Right lobe of liver (tissue), 6 donors: ENCODE results near the gene MAPT. TPM values are rescaled to one million over a fixed set of nuclear protein-coding genes. Genes with fewer than 3 reads are reported as not detected.

ENCODE experiments used
- ATAC-seq, 4 donors: fragments of 200-7000 bp; cut with Tn5 transposase; one replicate each; pipeline ENCODE4 v1.9.1; 2020; ENCODE audit warnings: mild to moderate bottlenecking in 4 of 4, moderate library complexity in 4 of 4
- DNase-seq, 3 donors: peaks; one replicate each; pipeline ENCODE4 v3.0.0-alpha.2; 2020
- H3K27ac ChIP-seq, 3 donors: fragments of 200-600 bp; one replicate each; pipeline ENCODE4 v1.8.0; 2022
- H3K27me3 ChIP-seq, 2 donors: fragments of 200-600 bp; one replicate each; pipeline ENCODE4 v1.8.0; 2022
- H3K36me3 ChIP-seq, 4 donors: fragments of 200-600 bp; sonication (generic) in 1 of 4; one replicate each; pipeline versions ENCODE4 v1.5.1 to v1.8.0; 2017 to 2022; ENCODE audit warnings: control low read depth in 1 of 4
- H3K4me1 ChIP-seq, 4 donors: fragments of 200-600 bp; sonication (generic) in 1 of 4; one replicate each; pipeline versions ENCODE4 v1.5.1 to v1.8.0; 2017 to 2022; ENCODE audit warnings: control low read depth in 1 of 4
- H3K4me3 ChIP-seq, 3 donors: fragments of 200-600 bp; one replicate each; pipeline ENCODE4 v1.8.0; 2022
- H3K9me3 ChIP-seq, 4 donors: fragments of 200-600 bp; sonication (generic) in 1 of 4; one replicate each; pipeline versions ENCODE4 v1.5.1 to v1.8.0; 2017 to 2022; ENCODE audit warnings: control low read depth in 1 of 4
- POLR2A ChIP-seq: fragments of 450-650 bp; IDR thresholded peaks from one replicate; pipeline ENCODE4 v1.6.1; 2017; ENCODE audit warnings: antibody characterized with exemption, mild to moderate bottlenecking
- WGBS: methylation state at CpG from one replicate; pipeline ENCODE4 v1.1.6; 2018; ENCODE audit warnings: low coverage, low lambda C conversion rate; ENCODE audit not compliant: insufficient coverage; ENCODE audit errors: missing lambda C conversion rate; 5-methylcytosine and 5-hydroxymethylcytosine counted together
- intact Hi-C, 2 donors: fragments of 100-400 bp; cut with DNase I; formaldehyde crosslinking; loops; one replicate each; pipeline versions ENCODE4 v1.11.2 to v1.14.1; 2022
- total RNA-seq, 6 experiments: library from RNA; depleted of rRNA in 2 of 6; stranded (reverse); fragments of >200 nt in 2 of 6; fragmentation: NEBNext Ultra II Directional in 3 of 6; extraction: Animal tissue kit (Norgen Biotek cat#: 25700) in 3 of 6; gene quantifications; one replicate each; pipeline versions ENCODE4 v1.1.0 to v1.2.4, GENCODE V29; 2016 to 2023
- TF ChIP-seq, protein P1 (sequence below), 4 donors: fragments of 200-600 bp in 3 of 4; fragments of 450-650 bp in 1 of 4; IDR thresholded peaks; one replicate each; pipeline versions ENCODE4 v1.5.1 to v1.8.0; 2016 to 2022; ENCODE audit warnings: antibody characterized with exemption in 4 of 4, mild to moderate bottlenecking in 2 of 4
- donor health status: DM: no; HTN: yes; CAD: no.
- donor health status: DM: no; HTN: no; CAD: no.
- donor health status: DM: no; HTN: no; CAD: no.
- donor health status: DM: no; HTN: yes; CAD: no.
- donor health status: DM: no; HTN: yes; CAD: no.

Gene MAPT
- total RNA-seq, 6 experiments from 2014 or later: 0.39 to 4.9 (median 0.59) TPM

DNA sequence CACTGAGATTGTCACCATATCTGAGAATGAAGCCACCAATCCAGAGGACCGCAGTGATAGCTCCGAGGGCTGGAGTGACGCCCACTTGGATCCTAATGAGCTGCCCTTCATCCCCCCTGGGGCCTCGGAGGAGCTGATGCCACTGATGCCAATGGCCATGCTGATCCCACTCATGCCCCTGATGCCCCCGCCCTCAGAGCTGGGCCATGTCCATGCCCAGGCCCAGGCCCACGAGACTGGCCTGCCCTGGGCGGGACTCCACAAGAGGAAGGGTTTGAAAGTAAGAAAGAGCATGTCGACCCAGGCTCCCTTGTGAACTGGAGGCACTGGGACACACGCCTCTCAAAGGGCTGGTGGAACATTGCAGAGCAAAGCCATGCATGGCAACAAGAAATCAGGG is 47.7 kb upstream of the MAPT start:
- WGBS: 85% methylated on average over 5 of the region's 9 CpGs
- intact Hi-C loops: no loop called here
- ATAC-seq (no peak), DNase-seq (no peak)
- H3K27ac ChIP-seq: no peak overlapping the region
- H3K27me3 ChIP-seq: no peaks in the 10 kb centered on the region
- no peaks in the 10 kb centered on the region for H3K4me1 ChIP-seq
- H3K4me3 ChIP-seq: no peak overlapping the region
- H3K9me3 ChIP-seq: no peaks in the 10 kb centered on the region
- H3K36me3 ChIP-seq: no peaks in the 10 kb centered on the region
- TF ChIP-seq, protein P1, sequence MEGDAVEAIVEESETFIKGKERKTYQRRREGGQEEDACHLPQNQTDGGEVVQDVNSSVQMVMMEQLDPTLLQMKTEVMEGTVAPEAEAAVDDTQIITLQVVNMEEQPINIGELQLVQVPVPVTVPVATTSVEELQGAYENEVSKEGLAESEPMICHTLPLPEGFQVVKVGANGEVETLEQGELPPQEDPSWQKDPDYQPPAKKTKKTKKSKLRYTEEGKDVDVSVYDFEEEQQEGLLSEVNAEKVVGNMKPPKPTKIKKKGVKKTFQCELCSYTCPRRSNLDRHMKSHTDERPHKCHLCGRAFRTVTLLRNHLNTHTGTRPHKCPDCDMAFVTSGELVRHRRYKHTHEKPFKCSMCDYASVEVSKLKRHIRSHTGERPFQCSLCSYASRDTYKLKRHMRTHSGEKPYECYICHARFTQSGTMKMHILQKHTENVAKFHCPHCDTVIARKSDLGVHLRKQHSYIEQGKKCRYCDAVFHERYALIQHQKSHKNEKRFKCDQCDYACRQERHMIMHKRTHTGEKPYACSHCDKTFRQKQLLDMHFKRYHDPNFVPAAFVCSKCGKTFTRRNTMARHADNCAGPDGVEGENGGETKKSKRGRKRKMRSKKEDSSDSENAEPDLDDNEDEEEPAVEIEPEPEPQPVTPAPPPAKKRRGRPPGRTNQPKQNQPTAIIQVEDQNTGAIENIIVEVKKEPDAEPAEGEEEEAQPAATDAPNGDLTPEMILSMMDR (IDR thresholded peaks at IDR 0.05): no peak
- no peak for TF ChIP-seq POLR2A

DNA sequence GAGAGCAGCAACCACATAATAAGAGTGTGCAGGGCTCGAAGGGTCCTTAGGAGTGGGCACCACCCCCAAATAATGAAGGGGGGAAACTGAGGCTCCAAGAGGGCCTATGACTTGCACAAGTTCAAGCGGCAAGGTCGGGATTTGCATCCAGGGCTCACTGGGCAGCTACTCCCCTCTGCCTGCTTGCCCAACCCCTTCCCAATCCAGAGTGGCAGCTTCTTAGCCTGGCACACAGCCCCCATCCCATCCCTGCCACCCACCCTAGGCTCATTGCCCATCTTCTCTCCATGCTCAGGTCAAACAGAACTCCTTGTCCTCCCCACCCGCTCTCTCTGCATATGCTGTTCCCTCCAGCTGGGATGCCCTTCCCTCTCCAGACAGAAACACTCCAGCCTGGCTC is 47.3 kb upstream of the MAPT start:
- TF ChIP-seq, protein P1 (IDR thresholded peaks at IDR 0.05): no peak
- no peak for TF ChIP-seq POLR2A
- Histone ChIP-seq H3K27me3 (no peaks in the 10 kb centered on the region), H3K27ac (no peak overlapping the region), H3K4me3 (no peak overlapping the region), H3K36me3 (no peaks in the 10 kb centered on the region), H3K4me1 (no peaks in the 10 kb centered on the region), H3K9me3 (no peaks in the 10 kb centered on the region)
- intact Hi-C loops: no loop called here
- ATAC-seq (no peak), DNase-seq (no peak)
- 60% methylated on average over 1 of the region's 4 CpGs for WGBS

DNA sequence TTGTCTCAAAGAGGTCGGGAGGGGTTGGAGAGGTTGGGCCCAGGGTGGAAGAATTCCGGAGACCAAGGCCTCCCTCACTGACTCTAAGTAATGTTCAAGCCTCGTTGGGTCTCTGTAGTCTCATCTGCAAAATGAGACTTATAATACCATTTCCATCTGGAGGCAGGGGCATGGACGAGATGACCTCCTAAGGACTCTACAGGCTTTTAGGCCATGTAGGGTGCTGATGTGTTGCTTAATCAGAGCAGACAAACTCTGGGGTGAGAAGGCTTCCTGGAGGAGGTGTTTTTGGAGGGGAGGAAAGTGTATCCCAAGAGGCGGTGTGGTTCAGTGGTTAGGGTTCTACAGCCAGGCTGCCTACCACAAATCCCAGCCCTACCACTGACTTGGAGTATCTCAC is 46.6 kb upstream of the MAPT start:
- intact Hi-C loops: no loop called here
- H3K4me1 ChIP-seq: no peaks in the 10 kb centered on the region
- DNase-seq (no peak), ATAC-seq (no peak)
- no peaks in the 10 kb centered on the region for H3K27me3 ChIP-seq
- H3K9me3 ChIP-seq: no peaks in the 10 kb centered on the region
- TF ChIP-seq POLR2A: no peak
- TF ChIP-seq, protein P1 (IDR thresholded peaks at IDR 0.05): no peak
- no peak overlapping the region for H3K4me3 ChIP-seq
- H3K36me3 ChIP-seq: no peaks in the 10 kb centered on the region
- 66% methylated on average over 5 of the region's 5 CpGs for WGBS
- no peak overlapping the region for H3K27ac ChIP-seq

- Histone ChIP-seq H3K4me3 (no peak overlapping the region), H3K27ac (no peak overlapping the region), H3K9me3 (no peaks in the 10 kb centered on the region), H3K4me1 (no peaks in the 10 kb centered on the region), H3K27me3 (no peaks in the 10 kb centered on the region), H3K36me3 (no peaks in the 10 kb centered on the region)
- TF ChIP-seq POLR2A: no peak
- TF ChIP-seq, protein P1 (IDR thresholded peaks at IDR 0.05): no peak
- WGBS: 74% methylated on average over 4 of the region's 9 CpGs
- DNase-seq (no peak), ATAC-seq (no peak)
- intact Hi-C loops: no loop called here
Measured at GRCh38 chr17:45848405-45848804, 45.9 kb upstream of the MAPT start.
